GM23338 (cell line): ENCODE data around the gene TRPC4.

ENCODE experiments used
- CREB1 ChIP-seq: fragments of 250-450 bp; sonication (Bioruptor Pico); IDR thresholded peaks from 2 replicates; pipeline ENCODE4 v1.5.0; 2020; ENCODE audit warnings: low read depth, mild to moderate bottlenecking, moderate library complexity
- CTCF ChIP-seq, 2 experiments: fragments of 200-600 bp in 1 of 2; sonication (generic) in 1 of 2; conservative IDR thresholded peaks; 2 replicates each; pipeline versions ENCODE4 v1.5.1 to v1.6.1; 2016 to 2017; ENCODE audit warnings: antibody characterized with exemption in 2 of 2, low read depth in 2 of 2, mild to moderate bottlenecking in 2 of 2, moderate library complexity in 1 of 2
- ETS1 ChIP-seq: IDR thresholded peaks from 2 replicates; pipeline ENCODE4 v1.6.1; 2016; ENCODE audit warnings: antibody characterized with exemption
- EZH2 ChIP-seq: fragments of 200-600 bp; sonication (generic); IDR thresholded peaks from one replicate; pipeline ENCODE4 v1.8.0; 2017; ENCODE audit warnings: antibody characterized with exemption, mild to moderate bottlenecking, low read depth; ENCODE audit not compliant: unreplicated experiment
- EZH2phosphoT487 ChIP-seq: fragments of 200-600 bp; sonication (generic); IDR thresholded peaks from one replicate; pipeline ENCODE4 v1.8.1; 2018; ENCODE audit warnings: antibody characterized with exemption; ENCODE audit not compliant: unreplicated experiment
- JUNB ChIP-seq: IDR thresholded peaks from one replicate; pipeline ENCODE4 v1.6.1; 2016; ENCODE audit warnings: antibody characterized with exemption; ENCODE audit not compliant: unreplicated experiment
- NANOG ChIP-seq: IDR thresholded peaks from 2 replicates; pipeline ENCODE4 v1.6.1; 2016; ENCODE audit warnings: antibody characterized with exemption, borderline replicate concordance
- POLR2AphosphoS5 ChIP-seq: IDR thresholded peaks from 2 replicates; pipeline ENCODE4 v1.6.1; 2016; ENCODE audit warnings: antibody characterized with exemption, low read depth
- REST ChIP-seq: IDR thresholded peaks from one replicate; pipeline ENCODE4 v1.6.1; 2018; ENCODE audit warnings: antibody characterized with exemption; ENCODE audit not compliant: unreplicated experiment
- STAT1 ChIP-seq: IDR thresholded peaks from one replicate; pipeline ENCODE4 v1.6.1; 2016; ENCODE audit warnings: antibody characterized with exemption; ENCODE audit not compliant: unreplicated experiment
- ZNF114 ChIP-seq: fragments of 250-450 bp; sonication (Bioruptor Pico); IDR thresholded peaks from 2 replicates; pipeline ENCODE4 v1.5.0; 2020; ENCODE audit warnings: mild to moderate bottlenecking, moderate library complexity
- ZNF462 ChIP-seq: fragments of 250-450 bp; sonication (Bioruptor Pico); IDR thresholded peaks from 2 replicates; pipeline ENCODE4 v1.5.0; 2020; ENCODE audit warnings: mild to moderate bottlenecking, moderate library complexity

- TF ChIP-seq CTCF (conservative IDR thresholded peaks at IDR 0.05; ENCODE audit: low read depth in 2 of 2) (no peak), EZH2 (no peak), EZH2phosphoT487 (no peak), CREB1 (no peak), REST (no peak), POLR2AphosphoS5 (no peak), ZNF114 (CRISPR knock-in tag) (no peak), ZNF462 (CRISPR knock-in tag) (no peak), JUNB (no peak), STAT1 (no peak), NANOG (no peak), ETS1 (no peak)
Observed at GRCh38 chr13:37681281-37682032, 188.1 kb downstream of the TRPC4 start.
